Endothelial cell of umbilical vein (primary cell): ENCODE results near the gene AKR1C2. TPM values are rescaled to one million over a fixed set of nuclear protein-coding genes. Genes with fewer than 3 reads are reported as not detected.
"Not testable (repeated sequence)": the region's sequence is repeated elsewhere in the genome, so short reads cannot be mapped to it uniquely, and the experiment has no call there.

Experiments used
- BruUV-seq: library from RNA; stranded (reverse); fragments of 400-500 nt; replicated peaks from 2 replicates; lab custom pipeline; 2021; lab: Mats Ljungman, UMichigan
- CTCF ChIA-PET: fragments of 300-600, 350-600 bp; sonication (Branson Sonifier 250); formaldehyde crosslinking; loops from one replicate; lab custom pipeline; 2021; ENCODE audit warnings: antibody characterized with exemption, inconsistent platforms; lab: Charles Lee
- POLR2A ChIA-PET: fragments of 300-600, 350-600 bp; sonication (Branson Sonifier 250); formaldehyde crosslinking; loops from one replicate; lab custom pipeline; 2021; ENCODE audit warnings: antibody characterized with exemption, inconsistent platforms; lab: Charles Lee
- DNase-seq: peaks from one replicate; pipeline ENCODE4 v3.0.0-alpha.2; 2011; ENCODE audit warnings: low read depth, low spot score
- FAIRE-seq: peaks from 2 replicates; lab custom pipeline; 2011; peaks lifted over from hg19 to GRCh38; lab: Jason Lieb, UNC
- H2AFZ ChIP-seq: 2 replicates; pipeline ENCODE4 v1.6.0; 2012; ENCODE audit warnings: low read depth, low read length, control low read depth, inconsistent platforms
- H3K27ac ChIP-seq: 2 replicates; pipeline ENCODE4 v1.5.1; 2011; ENCODE audit warnings: low read depth, mild to moderate bottlenecking, control low read depth, low read length, moderate library complexity; ENCODE audit not compliant: insufficient read depth
- H3K27me3 ChIP-seq, 2 experiments: 2 replicates each; pipeline versions ENCODE4 v1.6.0 to v1.6.1; 2011; ENCODE audit warnings: low read length in 2 of 2, mixed read lengths in 1 of 2; ENCODE audit not compliant: control insufficient read depth in 2 of 2, insufficient read depth in 2 of 2
- H3K36me3 ChIP-seq, 2 experiments: 2 replicates in 1 of 2; 3 replicates in 1 of 2; pipeline ENCODE4 v1.5.1; 2011; ENCODE audit warnings: low read length in 2 of 2, mild to moderate bottlenecking in 1 of 2, moderate library complexity in 1 of 2; ENCODE audit not compliant: control insufficient read depth in 2 of 2, insufficient read depth in 2 of 2; ENCODE audit errors: extremely low read depth in 1 of 2
- H3K4me1 ChIP-seq: 3 replicates; pipeline ENCODE4 v1.5.1; 2011; ENCODE audit warnings: mild to moderate bottlenecking, low read length; ENCODE audit not compliant: control insufficient read depth, insufficient read depth; ENCODE audit errors: extremely low read depth
- H3K4me2 ChIP-seq: 2 replicates; pipeline ENCODE4 v1.6.1; 2011; ENCODE audit warnings: low read length, control low read depth, mixed read lengths; ENCODE audit not compliant: insufficient read depth
- H3K4me3 ChIP-seq, 3 experiments: fragments of 200-600 bp in 1 of 3; sonication (generic), shearing (Covaris generic) in 1 of 3; replicated peaks in 1 of 3; 2 replicates each; pipeline ENCODE4 v1.5.1; 2011 to 2016; ENCODE audit warnings: control low read depth in 3 of 3, low read length in 3 of 3, mild to moderate bottlenecking in 2 of 3, inconsistent platforms in 1 of 3, low read depth in 1 of 3, moderate library complexity in 1 of 3; ENCODE audit not compliant: insufficient read depth in 1 of 3
- H3K79me2 ChIP-seq: 2 replicates; pipeline ENCODE4 v1.6.0; 2012; ENCODE audit warnings: low read length, inconsistent platforms; ENCODE audit not compliant: control insufficient read depth, insufficient read depth
- H3K9ac ChIP-seq: replicated peaks from 2 replicates; pipeline ENCODE3; 2011; ENCODE audit warnings: low read length, control low read depth; ENCODE audit not compliant: insufficient read depth; ENCODE audit errors: extremely low read depth
- H3K9me1 ChIP-seq: replicated peaks from 3 replicates; pipeline ENCODE4 v1.6.0; 2011; ENCODE audit warnings: mild to moderate bottlenecking, low read length; ENCODE audit not compliant: control insufficient read depth, insufficient read depth; ENCODE audit errors: extremely low read depth
- H3K9me3 ChIP-seq: replicated peaks from 2 replicates; pipeline ENCODE4 v1.5.1; 2012; ENCODE audit warnings: low read length, inconsistent platforms; ENCODE audit not compliant: control insufficient read depth, insufficient read depth
- H4K20me1 ChIP-seq: replicated peaks from 2 replicates; pipeline ENCODE3; 2011; ENCODE audit warnings: mild to moderate bottlenecking, low read length; ENCODE audit not compliant: control insufficient read depth, insufficient read depth; ENCODE audit errors: extremely low read depth
- dilution Hi-C: fragments of 300-500 bp; cut with MboI; formaldehyde crosslinking; loops from one replicate; pipeline ENCODE4 v1.15.0; 2019; ENCODE audit warnings: low sequenced_read_pairs; ENCODE audit not compliant: extremely low pct_ligation_motif_present
- intact Hi-C: fragments of 100-400 bp; cut with micrococcal nuclease; formaldehyde crosslinking; loops from one replicate; pipeline ENCODE4 v1.10.0; 2022
- polyA plus RNA-seq, 4 experiments: library from polyadenylated mRNA; depleted of rRNA in 3 of 4; stranded (reverse) in 3 of 4; unstranded in 1 of 4; fragments of >200 nt; gene quantifications; 2 replicates each; pipeline versions ENCODE4 v1.2.1 to v1.2.3, GENCODE V29; 2011 to 2012; ENCODE audit warnings: missing spikeins in 1 of 4
- total RNA-seq: library from RNA; stranded (reverse); gene quantifications from 2 replicates; pipeline ENCODE4 v1.2.3, GENCODE V29; 2021

AKR1C2 gene
- total and polyA plus RNA-seq, 2 donors (not counting 3 experiments of a cell fraction or from before 2014, with no cell fraction given), result 0.84 to 1.7 TPM

DNA sequence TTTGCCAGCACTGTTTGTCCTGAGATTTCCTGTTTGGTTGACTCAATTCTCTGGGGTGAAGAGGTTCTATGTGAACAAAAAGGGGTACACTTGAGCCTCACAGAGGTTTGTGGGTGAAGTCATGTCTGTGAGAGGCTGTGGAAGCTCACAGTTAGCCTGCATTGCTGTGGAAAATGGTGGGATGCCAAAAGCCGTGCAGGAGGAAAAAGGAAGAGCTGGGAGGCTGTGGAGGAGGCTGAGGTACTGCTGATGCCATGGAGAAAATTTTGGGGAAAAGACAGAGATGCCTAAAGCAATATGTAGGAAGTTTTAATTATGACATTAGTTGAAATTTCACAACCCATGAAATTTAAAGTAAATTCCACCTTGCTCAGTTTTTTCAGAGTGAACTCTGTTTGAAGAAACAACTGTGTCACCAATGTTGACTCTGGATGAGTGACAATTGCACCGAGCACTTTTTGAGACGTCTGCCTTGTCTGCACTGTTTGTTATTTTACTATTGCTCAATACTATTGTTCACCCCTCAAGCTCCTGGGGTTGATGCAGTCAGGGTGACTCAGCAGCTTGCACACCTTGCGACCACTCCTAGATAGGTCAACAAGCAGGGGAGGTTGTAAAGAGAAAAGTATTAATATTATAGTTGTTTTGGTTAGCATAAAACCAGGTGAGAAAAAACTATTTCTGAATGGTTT, 5.3 kb upstream of the AKR1C2 start:
- H3K79me2 ChIP-seq, DNase-seq, POLR2A ChIA-PET, H3K9me1 ChIP-seq, H2AFZ ChIP-seq, H3K9ac ChIP-seq, H3K27me3 ChIP-seq, intact Hi-C loops, dilution Hi-C loops, H3K36me3 ChIP-seq, CTCF ChIA-PET, H3K27ac ChIP-seq, H3K4me2 ChIP-seq, H3K4me3 ChIP-seq, H4K20me1 ChIP-seq, BruUV-seq, H3K4me1 ChIP-seq, H3K9me3 ChIP-seq, FAIRE-seq: not testable (repeated sequence)

DNA sequence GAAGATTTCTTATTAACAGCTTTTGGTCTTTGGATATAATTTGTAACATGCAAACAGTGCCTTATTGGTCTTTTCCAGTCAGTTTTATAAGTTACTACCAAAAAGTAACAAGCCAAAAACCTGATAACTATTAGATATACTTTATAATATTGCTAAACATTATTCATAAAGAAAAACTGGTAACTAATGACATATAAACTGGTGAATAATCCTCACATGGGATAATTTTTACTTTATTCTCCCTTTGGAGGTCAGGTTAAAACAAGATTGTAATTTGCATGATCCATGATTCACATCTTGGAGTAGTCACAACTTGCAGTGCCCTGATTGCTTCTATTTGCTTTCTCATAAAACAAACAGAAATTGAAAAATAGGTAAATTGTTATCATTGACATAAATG, 844 bp upstream of the AKR1C2 start:
- H3K4me1 ChIP-seq, H3K9me3 ChIP-seq, H3K27ac ChIP-seq, H3K36me3 ChIP-seq, H4K20me1 ChIP-seq, intact Hi-C loops, DNase-seq, H3K9me1 ChIP-seq, H3K79me2 ChIP-seq, dilution Hi-C loops, POLR2A ChIA-PET, CTCF ChIA-PET, H3K4me3 ChIP-seq, H3K27me3 ChIP-seq, H3K4me2 ChIP-seq, H2AFZ ChIP-seq, BruUV-seq, H3K9ac ChIP-seq, FAIRE-seq: not testable (repeated sequence)

DNA sequence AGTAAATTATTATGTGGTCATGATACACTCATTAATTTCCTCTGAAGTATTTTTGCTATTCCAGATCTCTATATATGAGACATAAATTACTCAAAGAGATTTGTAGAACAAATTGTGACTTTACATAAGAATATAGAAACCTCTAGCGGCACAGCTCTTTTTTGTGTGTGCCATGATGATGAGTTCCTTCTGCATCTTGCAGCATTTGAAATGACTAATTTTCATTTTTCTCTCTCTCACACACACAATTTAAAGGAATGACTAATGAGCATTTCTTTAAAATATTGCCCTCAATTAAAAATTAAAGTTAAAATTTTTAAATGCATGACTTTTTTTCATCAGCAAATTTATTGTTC, 351 bp upstream of the AKR1C2 start:
- H3K9ac ChIP-seq, dilution Hi-C loops, intact Hi-C loops, H3K27ac ChIP-seq, H3K4me3 ChIP-seq, H3K36me3 ChIP-seq, H3K4me2 ChIP-seq, H3K9me3 ChIP-seq, H3K27me3 ChIP-seq, H3K79me2 ChIP-seq, CTCF ChIA-PET, DNase-seq, H3K9me1 ChIP-seq, H4K20me1 ChIP-seq, H2AFZ ChIP-seq, POLR2A ChIA-PET, BruUV-seq, H3K4me1 ChIP-seq: not testable (repeated sequence)
- FAIRE-seq, result peak; percentile 12
